Measurements from ENCODE around the gene MSLN. TPM values are rescaled to one million over a fixed set of nuclear protein-coding genes. Genes with fewer than 3 reads are reported as not detected.

The MSLN gene
- total and polyA plus RNA-seq, 2 donors (not counting 3 experiments of a cell fraction or from before 2014, with no cell fraction given) = not detected

DNA sequence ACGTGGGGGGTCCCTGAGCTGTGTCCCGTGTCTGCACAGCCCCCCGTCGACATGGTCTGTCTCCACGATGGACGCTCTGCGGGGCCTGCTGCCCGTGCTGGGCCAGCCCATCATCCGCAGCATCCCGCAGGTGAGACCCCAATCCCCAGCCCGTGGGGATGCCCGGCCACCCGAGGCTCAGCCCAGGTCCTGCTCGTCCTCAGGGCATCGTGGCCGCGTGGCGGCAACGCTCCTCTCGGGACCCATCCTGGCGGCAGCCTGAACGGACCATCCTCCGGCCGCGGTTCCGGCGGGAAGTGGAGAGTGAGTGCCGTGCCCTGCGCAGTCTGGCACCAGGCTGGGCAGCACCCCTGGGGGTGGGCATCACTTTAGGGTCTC, 4.9 kb downstream of the MSLN start:
- H3K9ac ChIP-seq (replicated peaks; ENCODE audit: extremely low read depth, insufficient read depth, low read length) = no peak overlapping the region
- no peak overlapping the region for H3K4me3 ChIP-seq (replicated peaks in 1 of 3; ENCODE audit: insufficient read depth in 1 of 3, low read depth in 1 of 3, low read length in 3 of 3)
- no peaks in the 10 kb centered on the region for H3K79me2 ChIP-seq (ENCODE audit: control insufficient read depth, insufficient read depth, low read length)
- POLR2A ChIA-PET = no interaction called here
- H3K36me3 ChIP-seq (ENCODE audit: control insufficient read depth in 2 of 2, extremely low read depth in 1 of 2, insufficient read depth in 2 of 2, low read length in 2 of 2) = no peaks in the 10 kb centered on the region
- CTCF ChIA-PET = no interaction called here
- no peak overlapping the region for H2AFZ ChIP-seq (ENCODE audit: low read depth, low read length)
- no peaks in the 10 kb centered on the region for H4K20me1 ChIP-seq (replicated peaks; ENCODE audit: control insufficient read depth, extremely low read depth, insufficient read depth, low read length)
- DNase-seq (ENCODE audit: low read depth, low spot score) = no peak
- no peak for FAIRE-seq
- dilution Hi-C loops (cut with MboI; ENCODE audit: extremely low pct_ligation_motif_present, low sequenced_read_pairs) (no loop called here), intact Hi-C loops (cut with micrococcal nuclease) (no loop called here)
- H3K4me2 ChIP-seq (ENCODE audit: insufficient read depth, low read length) = no peak overlapping the region
- no TSS peak for BruUV-seq (replicated peaks)
- no peaks in the 10 kb centered on the region for H3K4me1 ChIP-seq (ENCODE audit: control insufficient read depth, extremely low read depth, insufficient read depth, low read length)
- H3K27me3 ChIP-seq (ENCODE audit: control insufficient read depth in 2 of 2, insufficient read depth in 2 of 2, low read length in 2 of 2) = no peaks in the 10 kb centered on the region
- TF ChIP-seq MYC (IDR thresholded peaks at IDR 0.05; ENCODE audit: low read depth, low read length) = no peak
- no peak for TF ChIP-seq POLR2A (IDR thresholded peaks at IDR 0.05; ENCODE audit: low read depth, low read length)
- TF ChIP-seq FOS (IDR thresholded peaks at IDR 0.05; ENCODE audit: borderline replicate concordance, insufficient read depth, low read length) = no peak
- TF ChIP-seq JUN (IDR thresholded peaks at IDR 0.05; ENCODE audit: borderline replicate concordance, insufficient read depth, insufficient read length, low read depth) = no peak
- no peak for TF ChIP-seq POLR2AphosphoS5 (IDR thresholded peaks at IDR 0.05; ENCODE audit: insufficient read depth, low read depth, low read length)
- TF ChIP-seq, protein P1, sequence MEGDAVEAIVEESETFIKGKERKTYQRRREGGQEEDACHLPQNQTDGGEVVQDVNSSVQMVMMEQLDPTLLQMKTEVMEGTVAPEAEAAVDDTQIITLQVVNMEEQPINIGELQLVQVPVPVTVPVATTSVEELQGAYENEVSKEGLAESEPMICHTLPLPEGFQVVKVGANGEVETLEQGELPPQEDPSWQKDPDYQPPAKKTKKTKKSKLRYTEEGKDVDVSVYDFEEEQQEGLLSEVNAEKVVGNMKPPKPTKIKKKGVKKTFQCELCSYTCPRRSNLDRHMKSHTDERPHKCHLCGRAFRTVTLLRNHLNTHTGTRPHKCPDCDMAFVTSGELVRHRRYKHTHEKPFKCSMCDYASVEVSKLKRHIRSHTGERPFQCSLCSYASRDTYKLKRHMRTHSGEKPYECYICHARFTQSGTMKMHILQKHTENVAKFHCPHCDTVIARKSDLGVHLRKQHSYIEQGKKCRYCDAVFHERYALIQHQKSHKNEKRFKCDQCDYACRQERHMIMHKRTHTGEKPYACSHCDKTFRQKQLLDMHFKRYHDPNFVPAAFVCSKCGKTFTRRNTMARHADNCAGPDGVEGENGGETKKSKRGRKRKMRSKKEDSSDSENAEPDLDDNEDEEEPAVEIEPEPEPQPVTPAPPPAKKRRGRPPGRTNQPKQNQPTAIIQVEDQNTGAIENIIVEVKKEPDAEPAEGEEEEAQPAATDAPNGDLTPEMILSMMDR (IDR thresholded peaks at IDR 0.05; ENCODE audit: extremely low read depth in 1 of 2, insufficient read depth in 1 of 2, low read depth in 1 of 2, low read length in 2 of 2) = no peak
- no peak for TF ChIP-seq GATA2 (IDR thresholded peaks at IDR 0.05; ENCODE audit: insufficient read depth, insufficient read length, low read depth, low read length)
- no peak overlapping the region for H3K27ac ChIP-seq (ENCODE audit: insufficient read depth, low read depth, low read length)
- no peaks in the 10 kb centered on the region for H3K9me1 ChIP-seq (replicated peaks; ENCODE audit: control insufficient read depth, extremely low read depth, insufficient read depth, low read length)
- no peaks in the 10 kb centered on the region for H3K9me3 ChIP-seq (replicated peaks; ENCODE audit: control insufficient read depth, insufficient read depth, low read length)

Data from endothelial cell of umbilical vein (primary cell).